H9 (cell line): Measurements from ENCODE around the gene C19orf25. TPM values are rescaled to one million over a fixed set of nuclear protein-coding genes. Genes with fewer than 3 reads are reported as not detected.

Experiments used
- DNase-seq: peaks from one replicate; pipeline ENCODE4 v3.0.0-alpha.2; 2017
- H2AFZ ChIP-seq: one replicate; pipeline ENCODE4 v1.6.1; 2013; ENCODE audit warnings: mild to moderate bottlenecking, low read length, control low read depth, moderate library complexity
- H2AK5ac ChIP-seq: 2 replicates; pipeline ENCODE4 v1.6.1; 2013; ENCODE audit warnings: low read length, control low read depth, mixed read lengths; ENCODE audit not compliant: insufficient read length
- H2BK120ac ChIP-seq: one replicate; pipeline ENCODE4 v1.6.1; 2013; ENCODE audit warnings: low read depth, mild to moderate bottlenecking, low read length, control low read depth, inconsistent platforms; ENCODE audit not compliant: poor library complexity, severe bottlenecking
- H2BK12ac ChIP-seq: 2 replicates; pipeline ENCODE4 v1.6.1; 2013; ENCODE audit warnings: low read length, control low read depth, mixed read lengths, low read depth; ENCODE audit not compliant: insufficient read length
- H2BK15ac ChIP-seq: 2 replicates; pipeline ENCODE4 v1.6.1; 2013; ENCODE audit warnings: low read depth, low read length, control low read depth
- H2BK20ac ChIP-seq: one replicate; pipeline ENCODE4 v1.6.1; 2013; ENCODE audit warnings: low read depth, mild to moderate bottlenecking, low read length, control low read depth, inconsistent platforms; ENCODE audit not compliant: poor library complexity, severe bottlenecking
- H2BK5ac ChIP-seq: 2 replicates; pipeline ENCODE4 v1.6.1; 2013; ENCODE audit warnings: low read length, control low read depth, mixed read lengths; ENCODE audit not compliant: insufficient read length
- H3K14ac ChIP-seq: 2 replicates; pipeline ENCODE4 v1.6.1; 2013; ENCODE audit warnings: low read length, control low read depth; ENCODE audit not compliant: insufficient read depth
- H3K18ac ChIP-seq: 2 replicates; pipeline ENCODE4 v1.6.1; 2013; ENCODE audit warnings: low read depth, mild to moderate bottlenecking, mixed read lengths, low read length, control low read depth; ENCODE audit not compliant: insufficient read length
- H3K23ac ChIP-seq: 2 replicates; pipeline ENCODE4 v1.6.1; 2013; ENCODE audit warnings: low read length, control low read depth, mixed read lengths, low read depth; ENCODE audit not compliant: insufficient read length
- H3K23me2 ChIP-seq: 2 replicates; pipeline ENCODE4 v1.6.1; 2013; ENCODE audit warnings: low read depth, mild to moderate bottlenecking, mixed read lengths, low read length, control low read depth; ENCODE audit not compliant: insufficient read length, poor library complexity, severe bottlenecking
- H3K27ac ChIP-seq: 2 replicates; pipeline ENCODE4 v1.5.1; 2013; ENCODE audit warnings: low read length, control low read depth, mixed read lengths, low read depth; ENCODE audit not compliant: insufficient read length
- H3K27me3 ChIP-seq: 2 replicates; pipeline ENCODE4 v1.6.1; 2013; ENCODE audit warnings: low read length, control low read depth, inconsistent platforms; ENCODE audit not compliant: insufficient read depth
- H3K4ac ChIP-seq: 2 replicates; pipeline ENCODE4 v1.6.1; 2013; ENCODE audit warnings: low read depth, mild to moderate bottlenecking, control low read depth, inconsistent platforms, low read length, moderate library complexity
- H3K4me1 ChIP-seq: 2 replicates; pipeline ENCODE4 v1.6.1; 2013; ENCODE audit warnings: low read length, control low read depth, inconsistent platforms; ENCODE audit not compliant: insufficient read depth
- H3K4me2 ChIP-seq: 2 replicates; pipeline ENCODE4 v1.6.1; 2013; ENCODE audit warnings: low read length, control low read depth, mixed read lengths; ENCODE audit not compliant: insufficient read length, insufficient read depth
- H3K56ac ChIP-seq: 2 replicates; pipeline ENCODE4 v1.6.1; 2013; ENCODE audit warnings: low read depth, mild to moderate bottlenecking, mixed read lengths, low read length, control low read depth; ENCODE audit not compliant: insufficient read length
- H3K79me1 ChIP-seq: 2 replicates; pipeline ENCODE4 v1.6.1; 2013; ENCODE audit warnings: low read depth, mild to moderate bottlenecking, moderate library complexity, low read length, control low read depth, inconsistent platforms; ENCODE audit not compliant: insufficient read depth, poor library complexity, severe bottlenecking
- H3K79me2 ChIP-seq: 2 replicates; pipeline ENCODE4 v1.6.1; 2013; ENCODE audit warnings: low read length, control low read depth, inconsistent platforms; ENCODE audit not compliant: insufficient read depth
- H3K9ac ChIP-seq: 2 replicates; pipeline ENCODE4 v1.6.1; 2013; ENCODE audit warnings: low read length, control low read depth, mixed read lengths; ENCODE audit not compliant: insufficient read length; ENCODE audit errors: extremely low read depth
- H3K9me3 ChIP-seq: one replicate; pipeline ENCODE4 v1.6.1; 2013; ENCODE audit warnings: low read depth, low read length, inconsistent platforms; ENCODE audit not compliant: control insufficient read depth
- H3T11ph ChIP-seq: one replicate; pipeline ENCODE4 v1.6.1; 2013; ENCODE audit warnings: mild to moderate bottlenecking, low read length, control low read depth, inconsistent platforms
- H4K20me1 ChIP-seq: one replicate; pipeline ENCODE4 v1.6.1; 2013; ENCODE audit not compliant: control insufficient read depth, insufficient read length, insufficient read depth
- H4K5ac ChIP-seq: 2 replicates; pipeline ENCODE4 v1.6.1; 2013; ENCODE audit warnings: low read depth, mild to moderate bottlenecking, mixed read lengths, low read length, control low read depth; ENCODE audit not compliant: insufficient read length
- H4K8ac ChIP-seq: replicated peaks from 2 replicates; pipeline ENCODE4 v1.6.1; 2013; ENCODE audit warnings: low read length, control low read depth, mixed read lengths, low read depth; ENCODE audit not compliant: insufficient read length
- H4K91ac ChIP-seq: 2 replicates; pipeline ENCODE4 v1.6.1; 2013; ENCODE audit warnings: low read depth, mild to moderate bottlenecking, moderate library complexity, mixed read lengths, low read length, control low read depth; ENCODE audit not compliant: insufficient read length
- H3K27ac Mint-ChIP-seq, 3 experiments: 2 replicates in 2 of 3; 3 replicates in 1 of 3; pipeline ENCODE4 v1.8.0; 2020 to 2021; ENCODE audit warnings: mixed read lengths in 3 of 3, mild to moderate bottlenecking in 1 of 3, moderate library complexity in 1 of 3
- H3K27me3 Mint-ChIP-seq: 2 replicates; pipeline ENCODE4 v1.8.0; 2021; ENCODE audit warnings: low read depth, mild to moderate bottlenecking, moderate library complexity, mixed read lengths
- H3K36me3 Mint-ChIP-seq, 3 experiments: 2 replicates in 2 of 3; 3 replicates in 1 of 3; pipeline ENCODE4 v1.8.0; 2020 to 2021; ENCODE audit warnings: low read depth in 3 of 3, mixed read lengths in 3 of 3; ENCODE audit not compliant: insufficient read depth in 1 of 3
- H3K4me1 Mint-ChIP-seq, 2 experiments: 2 replicates each; pipeline ENCODE4 v1.8.0; 2020; ENCODE audit warnings: mixed read lengths in 2 of 2
- H3K4me3 Mint-ChIP-seq, 2 experiments: 2 replicates in 1 of 2; 3 replicates in 1 of 2; pipeline ENCODE4 v1.8.0; 2020 to 2021; ENCODE audit warnings: mild to moderate bottlenecking in 2 of 2, mixed read lengths in 2 of 2, moderate library complexity in 1 of 2
- H3K9me3 Mint-ChIP-seq, 2 experiments: 2 replicates in 1 of 2; 3 replicates in 1 of 2; pipeline ENCODE4 v1.8.0; 2020; ENCODE audit warnings: mild to moderate bottlenecking in 2 of 2, mixed read lengths in 2 of 2, moderate library complexity in 1 of 2
- WGBS: extraction: QIAGEN DNeasy Blood & Tissue Kit; methylation state at CpG from one replicate; pipeline ENCODE4 v1.1.7; 2013; ENCODE audit warnings: missing lambda C conversion rate, low lambda C conversion rate, mixed read lengths; ENCODE audit not compliant: insufficient read length; ENCODE audit errors: extremely low coverage; 5-methylcytosine and 5-hydroxymethylcytosine counted together
- total RNA-seq: library from RNA; stranded (reverse); gene quantifications from 2 replicates; pipeline ENCODE4 v1.2.1, GENCODE V29; 2021
- TF ChIP-seq, protein P1 (sequence below): fragments of 200-600 bp; sonication (generic); conservative IDR thresholded peaks from 3 replicates; pipeline ENCODE4 v1.8.0; 2021; ENCODE audit warnings: antibody characterized with exemption, mild to moderate bottlenecking

The C19orf25 gene
- total RNA-seq, 1 experiment from 2014 or later = 36.8 TPM

DNA sequence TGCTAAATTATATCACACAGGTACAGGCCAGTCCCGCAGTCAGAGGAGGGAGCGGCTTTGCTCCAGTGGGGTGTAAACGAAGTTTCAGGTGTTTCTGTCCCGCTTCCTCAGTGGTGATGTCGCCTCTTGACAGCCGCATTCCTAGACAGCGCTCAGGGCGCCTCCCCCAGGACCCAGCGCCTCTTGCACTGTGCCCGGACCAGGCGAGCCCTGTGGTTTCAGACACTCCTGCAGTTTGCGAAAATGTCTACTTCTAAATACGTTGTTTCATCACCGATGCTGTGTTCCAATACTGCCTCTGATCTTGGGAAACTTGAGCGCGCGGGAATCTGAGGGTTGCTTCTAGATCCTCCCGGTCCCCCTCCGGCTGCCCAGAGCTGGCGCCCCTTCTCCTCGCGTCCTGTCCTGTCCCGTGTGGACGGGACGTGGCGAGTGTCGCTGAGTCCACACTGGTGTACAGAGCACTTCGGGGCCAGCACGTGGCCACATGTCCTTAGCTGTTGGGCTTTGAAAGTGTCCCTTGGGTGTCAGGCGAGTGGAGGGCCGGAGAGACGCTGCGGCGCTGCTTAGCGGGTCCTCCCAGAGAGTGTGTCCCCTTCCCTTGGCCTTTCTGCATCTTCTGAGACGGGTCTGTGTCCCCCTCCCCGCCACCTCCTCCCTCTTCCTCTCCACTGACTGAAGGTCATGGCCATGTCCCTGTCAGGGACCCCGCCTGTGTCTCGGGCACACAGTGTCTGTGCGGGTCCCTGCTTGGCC lies 55.4 kb downstream of the C19orf25 start:
- H3K79me1 ChIP-seq = peaks cover 7% of the 10 kb centered on the region

More for the DNA sequence above, 55.4 kb downstream of the C19orf25 start:
- H3K27ac Mint-ChIP-seq = peak overlapping the region in 2 of 3 experiments; percentile 45 to 56; a peak in 1 of 7 replicates
- Histone ChIP-seq H3K18ac (no peak overlapping the region), H3K79me2 (peaks cover 3% of the 10 kb centered on the region; the same call in 1 of the 2 replicates), H2BK12ac (no peak overlapping the region), H2BK5ac (no peak overlapping the region), H3T11ph (no peak overlapping the region), H4K5ac (no peak overlapping the region), H2BK20ac (no peak overlapping the region), H2AK5ac (no peak overlapping the region), H2BK15ac (no peak overlapping the region), H3K56ac (no peak overlapping the region), H3K23ac (no peak overlapping the region), H3K4me1 (no peaks in the 10 kb centered on the region), H3K9me3 (no peaks in the 10 kb centered on the region), H4K8ac (no peak overlapping the region), H3K14ac (no peak overlapping the region; the same call in 1 of the 2 replicates), H4K91ac (no peak overlapping the region), H2BK120ac (no peak overlapping the region), H3K9ac (no peak overlapping the region), H3K23me2 (peaks cover 6% of the 10 kb centered on the region), H4K20me1 (no peaks in the 10 kb centered on the region), H3K4me2 (no peak overlapping the region), H2AFZ (no peak overlapping the region), H3K27me3 (no peaks in the 10 kb centered on the region), H3K27ac (no peak overlapping the region), H3K4ac (no peak overlapping the region)
- H3K27me3 Mint-ChIP-seq = no peaks in the 10 kb centered on the region
- peaks cover 25 to 82% (median 75%) of the 10 kb centered on the region in 3 experiments for H3K36me3 Mint-ChIP-seq
- no peak overlapping the region; a peak in 1 of 5 replicates for H3K4me3 Mint-ChIP-seq
- peaks cover 0 to 20% of the 10 kb centered on the region in 2 experiments; a peak in 2 of 4 replicates for H3K4me1 Mint-ChIP-seq
- TF ChIP-seq, protein P1, sequence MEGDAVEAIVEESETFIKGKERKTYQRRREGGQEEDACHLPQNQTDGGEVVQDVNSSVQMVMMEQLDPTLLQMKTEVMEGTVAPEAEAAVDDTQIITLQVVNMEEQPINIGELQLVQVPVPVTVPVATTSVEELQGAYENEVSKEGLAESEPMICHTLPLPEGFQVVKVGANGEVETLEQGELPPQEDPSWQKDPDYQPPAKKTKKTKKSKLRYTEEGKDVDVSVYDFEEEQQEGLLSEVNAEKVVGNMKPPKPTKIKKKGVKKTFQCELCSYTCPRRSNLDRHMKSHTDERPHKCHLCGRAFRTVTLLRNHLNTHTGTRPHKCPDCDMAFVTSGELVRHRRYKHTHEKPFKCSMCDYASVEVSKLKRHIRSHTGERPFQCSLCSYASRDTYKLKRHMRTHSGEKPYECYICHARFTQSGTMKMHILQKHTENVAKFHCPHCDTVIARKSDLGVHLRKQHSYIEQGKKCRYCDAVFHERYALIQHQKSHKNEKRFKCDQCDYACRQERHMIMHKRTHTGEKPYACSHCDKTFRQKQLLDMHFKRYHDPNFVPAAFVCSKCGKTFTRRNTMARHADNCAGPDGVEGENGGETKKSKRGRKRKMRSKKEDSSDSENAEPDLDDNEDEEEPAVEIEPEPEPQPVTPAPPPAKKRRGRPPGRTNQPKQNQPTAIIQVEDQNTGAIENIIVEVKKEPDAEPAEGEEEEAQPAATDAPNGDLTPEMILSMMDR = no peak
- WGBS = no CpG with 5 or more reads among the region's 40 CpGs
- no peaks in the 10 kb centered on the region for H3K9me3 Mint-ChIP-seq
- DNase-seq = no peak

Other genes with a start within 250 kb of the C19orf25 start
- gene CBARP, start 241.2 kb downstream of the C19orf25 start, total RNA-seq = 25.6 and 28.4 TPM in 2 replicates
- gene ATP5F1D, start 237.5 kb downstream of the C19orf25 start, total RNA-seq = 179 and 191 TPM in 2 replicates
- 286 and 300 TPM in 2 replicates for gene MIDN, start 230.6 kb downstream of the C19orf25 start, total RNA-seq
- gene CIRBP, start 209.9 kb downstream of the C19orf25 start, total RNA-seq = 249 and 263 TPM in 2 replicates
- gene FAM174C, start 203.7 kb downstream of the C19orf25 start, total RNA-seq = 56.4 and 63.0 TPM in 2 replicates
- gene EFNA2, start 193.3 kb downstream of the C19orf25 start, total RNA-seq = 14.3 TPM in 2 replicates
- gene NDUFS7, start 95.3 kb downstream of the C19orf25 start, total RNA-seq = 83.7 and 83.9 TPM in 2 replicates
- 26.6 and 27.4 TPM in 2 replicates for gene GAMT, start 77.7 kb downstream of the C19orf25 start, total RNA-seq
- gene DAZAP1, start 71.6 kb downstream of the C19orf25 start, total RNA-seq = 255 and 265 TPM in 2 replicates
- gene RPS15, start 40.8 kb downstream of the C19orf25 start, total RNA-seq = 1,628 and 1,677 TPM in 2 replicates
- 0.68 and 2.0 TPM in 2 replicates for gene APC2, start 29.1 kb downstream of the C19orf25 start, total RNA-seq
- gene PCSK4, start 11.1 kb upstream of the C19orf25 start, total RNA-seq = 5.8 and 9.1 TPM in 2 replicates
- gene REEP6, start 12.0 kb upstream of the C19orf25 start, total RNA-seq = 10.4 and 10.5 TPM in 2 replicates
- 1.4 and 1.5 TPM in 2 replicates for gene ADAMTSL5, start 33.8 kb upstream of the C19orf25 start, total RNA-seq
- 0.50 and 0.57 TPM in 2 replicates for gene PLK5, start 44.9 kb upstream of the C19orf25 start, total RNA-seq
- 70.4 and 75.9 TPM in 2 replicates for gene MEX3D, start 89.1 kb upstream of the C19orf25 start, total RNA-seq
- gene MBD3, start 113.7 kb upstream of the C19orf25 start, total RNA-seq = 126 and 128 TPM in 2 replicates
- 166 and 174 TPM in 2 replicates for gene UQCR11, start 126.2 kb upstream of the C19orf25 start, total RNA-seq
- 304 TPM in 2 replicates for gene TCF3, start 173.4 kb upstream of the C19orf25 start, total RNA-seq